GM18868 (cell line): ENCODE results near the gene PPM1M.
"Not testable (repeated sequence)": the region's sequence is repeated elsewhere in the genome, so short reads cannot be mapped to it uniquely, and the experiment has no call there.

Experiments
- ATAC-seq: cut with Tn5 transposase; IDR thresholded peaks from one replicate; pipeline ENCODE4 v1.9.1; 2021; ENCODE audit warnings: mild to moderate bottlenecking, moderate library complexity; ENCODE audit not compliant: unreplicated experiment

The PPM1M gene

GRCh38 chr3:52272172-52272571, 26.6 kb downstream of the PPM1M start:
- ATAC-seq: not testable (repeated sequence)

- ATAC-seq: no peak
Measured at GRCh38 chr3:52272831-52273230, 27.3 kb downstream of the PPM1M start.

- ATAC-seq: not testable (repeated sequence)
Measured at GRCh38 chr3:52274781-52275180, 29.2 kb downstream of the PPM1M start.

- no peak for ATAC-seq
Measured at GRCh38 chr3:52277071-52277964, 31.8 kb downstream of the PPM1M start.

- ATAC-seq: peak; percentile 64
Measured at GRCh38 chr3:52277972-52278509, 32.5 kb downstream of the PPM1M start.

GRCh38 chr3:52278510-52279069, 33.0 kb downstream of the PPM1M start, which contains the start of gene WDR82:
WDR82 (minus strand) TSS chr3:52278649; CDS start chr3:52278361, 288 bp downstream.
- peak; percentile 87 for ATAC-seq

GRCh38 chr3:52279596-52279995, 34.0 kb downstream of the PPM1M start:
- ATAC-seq: no peak

- ATAC-seq: no peak
Measured at GRCh38 chr3:52280050-52280461, 34.5 kb downstream of the PPM1M start.

- ATAC-seq: no peak
Measured at GRCh38 chr3:52281981-52282801, 36.6 kb downstream of the PPM1M start.

GRCh38 chr3:52283306-52283705, 37.7 kb downstream of the PPM1M start:
- ATAC-seq: no peak

GRCh38 chr3:52284051-52284450, 38.5 kb downstream of the PPM1M start:
- not testable (repeated sequence) for ATAC-seq

GRCh38 chr3:52286777-52287110, 41.2 kb downstream of the PPM1M start:
- no peak for ATAC-seq

GRCh38 chr3:52288674-52289073, 43.1 kb downstream of the PPM1M start:
- ATAC-seq: no peak

GRCh38 chr3:52289338-52289746, 43.8 kb downstream of the PPM1M start:
- ATAC-seq: no peak

- no peak for ATAC-seq
Measured at GRCh38 chr3:52289747-52290595, 44.4 kb downstream of the PPM1M start.

- no peak for ATAC-seq
Measured at GRCh38 chr3:52290596-52291507, 45.3 kb downstream of the PPM1M start.

- no peak for ATAC-seq
Measured at GRCh38 chr3:52291508-52292181, 46.1 kb downstream of the PPM1M start.

- no peak for ATAC-seq
Measured at GRCh38 chr3:52292247-52293065, 46.9 kb downstream of the PPM1M start.
